HG02943 (cell line): ENCODE data around the gene OPCML.

Source experiments
- ATAC-seq: cut with Tn5 transposase; IDR thresholded peaks from one replicate; pipeline ENCODE4 v1.9.1; 2021; ENCODE audit warnings: mild to moderate bottlenecking, low read depth, moderate library complexity; ENCODE audit not compliant: unreplicated experiment

Gene OPCML

GRCh38 chr11:132784441-132784840, 747.9 kb downstream of the OPCML start:
- no peak for ATAC-seq

GRCh38 chr11:132782102-132782501, 750.2 kb downstream of the OPCML start:
- no peak for ATAC-seq

- no peak for ATAC-seq
Measured at GRCh38 chr11:132780046-132780445, 752.3 kb downstream of the OPCML start.

- ATAC-seq, result no peak
Measured at GRCh38 chr11:132779497-132779896, 752.8 kb downstream of the OPCML start.

- ATAC-seq, result no peak
Measured at GRCh38 chr11:132777067-132777975, 755.0 kb downstream of the OPCML start.

GRCh38 chr11:132773751-132774150, 758.5 kb downstream of the OPCML start:
- no peak for ATAC-seq

- no peak for ATAC-seq
Measured at GRCh38 chr11:132772703-132773545, 759.4 kb downstream of the OPCML start.

GRCh38 chr11:132771746-132772145, 760.6 kb downstream of the OPCML start:
- no peak for ATAC-seq

GRCh38 chr11:132770829-132771530, 761.3 kb downstream of the OPCML start:
- ATAC-seq, result no peak

GRCh38 chr11:132763503-132763902, 768.8 kb downstream of the OPCML start:
- ATAC-seq, result no peak

GRCh38 chr11:132755934-132756333, 776.4 kb downstream of the OPCML start:
- no peak for ATAC-seq

- ATAC-seq, result no peak
Measured at GRCh38 chr11:132751516-132752250, 780.6 kb downstream of the OPCML start.

GRCh38 chr11:132746305-132746704, 786.0 kb downstream of the OPCML start:
- ATAC-seq, result no peak

- no peak for ATAC-seq
Measured at GRCh38 chr11:132745306-132745705, 787.0 kb downstream of the OPCML start.

GRCh38 chr11:132744771-132745170, 787.5 kb downstream of the OPCML start:
- no peak for ATAC-seq

- no peak for ATAC-seq
Measured at GRCh38 chr11:132743601-132744000, 788.7 kb downstream of the OPCML start.

- ATAC-seq, result no peak
Measured at GRCh38 chr11:132742929-132743328, 789.4 kb downstream of the OPCML start.

GRCh38 chr11:132734217-132734616, 798.1 kb downstream of the OPCML start:
- ATAC-seq, result no peak

- no peak for ATAC-seq
Measured at GRCh38 chr11:132728026-132728425, 804.3 kb downstream of the OPCML start.

- no peak for ATAC-seq
Measured at GRCh38 chr11:132721526-132721925, 810.8 kb downstream of the OPCML start.
